Memory B cell (primary cell): ENCODE results near the gene SYNDIG1.

Experiments used
- ATAC-seq: fragments of 150-1000 bp; cut with Tn5 transposase; 2 replicates; pipeline ENCODE4 v1.10.0; 2021; ENCODE audit warnings: low read depth, mild to moderate bottlenecking, moderate library complexity
- DNase-seq, 2 donors: peaks; one replicate each; pipeline ENCODE4 v3.0.0; 2022; ENCODE audit warnings: low spot score in 2 of 2
- H3K27ac Mint-ChIP-seq: one replicate; pipeline ENCODE4 v1.8.0; 2022; ENCODE audit warnings: mild to moderate bottlenecking, moderate library complexity, mixed read lengths
- H3K27me3 Mint-ChIP-seq: one replicate; pipeline ENCODE4 v1.8.0; 2022; ENCODE audit warnings: mixed read lengths
- H3K36me3 Mint-ChIP-seq: one replicate; pipeline ENCODE4 v1.8.0; 2022; ENCODE audit warnings: mild to moderate bottlenecking, mixed read lengths
- H3K4me1 Mint-ChIP-seq: one replicate; pipeline ENCODE4 v1.8.0; 2022; ENCODE audit warnings: mixed read lengths
- H3K4me3 Mint-ChIP-seq: one replicate; pipeline ENCODE4 v1.8.0; 2022; ENCODE audit warnings: mild to moderate bottlenecking, moderate library complexity, mixed read lengths
- H3K9me3 Mint-ChIP-seq: one replicate; pipeline ENCODE4 v1.8.0; 2022; ENCODE audit warnings: mixed read lengths

The SYNDIG1 gene

GRCh38 chr20:24662752-24663365 lies 193.4 kb downstream of the SYNDIG1 start:
- no peak overlapping the region for H3K4me3 Mint-ChIP-seq
- H3K36me3 Mint-ChIP-seq, result no peaks in the 10 kb centered on the region
- no peak overlapping the region for H3K27ac Mint-ChIP-seq
- peaks cover 4% of the 10 kb centered on the region for H3K27me3 Mint-ChIP-seq
- peaks cover 2% of the 10 kb centered on the region for H3K4me1 Mint-ChIP-seq
- DNase-seq, result no peak
- no peaks in the 10 kb centered on the region for H3K9me3 Mint-ChIP-seq
- ATAC-seq, result no peak

- Mint-ChIP-seq H3K4me3 (no peak overlapping the region), H3K36me3 (no peaks in the 10 kb centered on the region), H3K9me3 (no peaks in the 10 kb centered on the region), H3K27me3 (peaks cover 4% of the 10 kb centered on the region), H3K27ac (no peak overlapping the region), H3K4me1 (peaks cover 2% of the 10 kb centered on the region)
- ATAC-seq (no peak), DNase-seq (no peak)
Measured at GRCh38 chr20:24663496-24663895, 194.1 kb downstream of the SYNDIG1 start.

- peaks cover 2% of the 10 kb centered on the region for H3K27me3 Mint-ChIP-seq
- H3K4me1 Mint-ChIP-seq, result no peaks in the 10 kb centered on the region
- ATAC-seq (no peak), DNase-seq (no peak)
- no peaks in the 10 kb centered on the region for H3K9me3 Mint-ChIP-seq
- H3K27ac Mint-ChIP-seq, result no peak overlapping the region
- no peak overlapping the region for H3K4me3 Mint-ChIP-seq
- H3K36me3 Mint-ChIP-seq, result no peaks in the 10 kb centered on the region
Measured at GRCh38 chr20:24664266-24664986, 195.0 kb downstream of the SYNDIG1 start.

GRCh38 chr20:24665196-24665595 lies 195.8 kb downstream of the SYNDIG1 start:
- H3K4me1 Mint-ChIP-seq, result no peaks in the 10 kb centered on the region
- no peak overlapping the region for H3K4me3 Mint-ChIP-seq
- H3K27me3 Mint-ChIP-seq, result peaks cover 2% of the 10 kb centered on the region
- no peaks in the 10 kb centered on the region for H3K9me3 Mint-ChIP-seq
- ATAC-seq (no peak), DNase-seq (no peak)
- no peak overlapping the region for H3K27ac Mint-ChIP-seq
- no peaks in the 10 kb centered on the region for H3K36me3 Mint-ChIP-seq

- no peak for DNase-seq
- Mint-ChIP-seq H3K36me3 (no peaks in the 10 kb centered on the region), H3K4me1 (no peaks in the 10 kb centered on the region), H3K9me3 (no peaks in the 10 kb centered on the region), H3K4me3 (no peak overlapping the region), H3K27ac (no peak overlapping the region), H3K27me3 (peaks cover 2% of the 10 kb centered on the region)
- no peak for ATAC-seq
Measured at GRCh38 chr20:24665741-24666191, 196.3 kb downstream of the SYNDIG1 start.

- H3K4me3 Mint-ChIP-seq, result no peak overlapping the region
- DNase-seq (no peak), ATAC-seq (no peak)
- H3K36me3 Mint-ChIP-seq, result no peaks in the 10 kb centered on the region
- H3K9me3 Mint-ChIP-seq, result no peaks in the 10 kb centered on the region
- no peaks in the 10 kb centered on the region for H3K4me1 Mint-ChIP-seq
- H3K27me3 Mint-ChIP-seq, result peaks cover 2% of the 10 kb centered on the region
- H3K27ac Mint-ChIP-seq, result no peak overlapping the region
Measured at GRCh38 chr20:24667689-24668383, 198.4 kb downstream of the SYNDIG1 start.

GRCh38 chr20:24668384-24668702 lies 198.9 kb downstream of the SYNDIG1 start:
- Mint-ChIP-seq H3K27ac (no peak overlapping the region), H3K4me3 (no peak overlapping the region), H3K27me3 (peaks cover 2% of the 10 kb centered on the region), H3K4me1 (no peaks in the 10 kb centered on the region), H3K36me3 (no peaks in the 10 kb centered on the region), H3K9me3 (no peaks in the 10 kb centered on the region)
- DNase-seq, result no peak
- no peak for ATAC-seq

GRCh38 chr20:24668791-24669190 lies 199.4 kb downstream of the SYNDIG1 start:
- no peaks in the 10 kb centered on the region for H3K36me3 Mint-ChIP-seq
- no peaks in the 10 kb centered on the region for H3K4me1 Mint-ChIP-seq
- no peak overlapping the region for H3K27ac Mint-ChIP-seq
- DNase-seq (no peak), ATAC-seq (no peak)
- H3K9me3 Mint-ChIP-seq, result no peaks in the 10 kb centered on the region
- H3K27me3 Mint-ChIP-seq, result peaks cover 2% of the 10 kb centered on the region
- no peak overlapping the region for H3K4me3 Mint-ChIP-seq

GRCh38 chr20:24669701-24670100 lies 200.3 kb downstream of the SYNDIG1 start:
- ATAC-seq (no peak), DNase-seq (no peak)
- Mint-ChIP-seq H3K27me3 (peaks cover 2% of the 10 kb centered on the region), H3K36me3 (no peaks in the 10 kb centered on the region), H3K27ac (no peak overlapping the region), H3K4me1 (no peaks in the 10 kb centered on the region), H3K4me3 (no peak overlapping the region), H3K9me3 (no peaks in the 10 kb centered on the region)

GRCh38 chr20:24670341-24670872 lies 201.0 kb downstream of the SYNDIG1 start:
- Mint-ChIP-seq H3K4me1 (no peaks in the 10 kb centered on the region), H3K27ac (no peak overlapping the region), H3K9me3 (no peaks in the 10 kb centered on the region), H3K36me3 (no peaks in the 10 kb centered on the region), H3K4me3 (no peak overlapping the region), H3K27me3 (peaks cover 2% of the 10 kb centered on the region)
- DNase-seq, result no peak
- ATAC-seq, result no peak

GRCh38 chr20:24670981-24671380 lies 201.6 kb downstream of the SYNDIG1 start:
- DNase-seq (no peak), ATAC-seq (no peak)
- no peaks in the 10 kb centered on the region for H3K4me1 Mint-ChIP-seq
- H3K36me3 Mint-ChIP-seq, result no peaks in the 10 kb centered on the region
- H3K9me3 Mint-ChIP-seq, result no peaks in the 10 kb centered on the region
- no peak overlapping the region for H3K27ac Mint-ChIP-seq
- H3K4me3 Mint-ChIP-seq, result no peak overlapping the region
- H3K27me3 Mint-ChIP-seq, result peaks cover 2% of the 10 kb centered on the region

GRCh38 chr20:24672181-24672880 lies 202.9 kb downstream of the SYNDIG1 start:
- no peak overlapping the region for H3K27ac Mint-ChIP-seq
- DNase-seq, result no peak
- no peaks in the 10 kb centered on the region for H3K4me1 Mint-ChIP-seq
- H3K9me3 Mint-ChIP-seq, result no peaks in the 10 kb centered on the region
- H3K4me3 Mint-ChIP-seq, result no peak overlapping the region
- ATAC-seq, result no peak
- peaks cover 2% of the 10 kb centered on the region for H3K27me3 Mint-ChIP-seq
- no peaks in the 10 kb centered on the region for H3K36me3 Mint-ChIP-seq

- Mint-ChIP-seq H3K36me3 (no peaks in the 10 kb centered on the region), H3K9me3 (no peaks in the 10 kb centered on the region), H3K4me3 (no peak overlapping the region), H3K4me1 (no peaks in the 10 kb centered on the region), H3K27ac (no peak overlapping the region), H3K27me3 (peaks cover 2% of the 10 kb centered on the region)
- no peak for DNase-seq
- no peak for ATAC-seq
Measured at GRCh38 chr20:24672886-24673677, 203.7 kb downstream of the SYNDIG1 start.
